ENCODE measurements around the gene FBXW12. TPM values are rescaled to one million over a fixed set of nuclear protein-coding genes. Genes with fewer than 3 reads are reported as not detected.

FBXW12 gene
- total and polyA plus RNA-seq, 2 donors (not counting 1 experiment from before 2014, with no cell fraction given) = not detected

- H3K4me1 Mint-ChIP-seq = no peaks in the 10 kb centered on the region
- H3K27me3 Mint-ChIP-seq = no peaks in the 10 kb centered on the region
- TF ChIP-seq CTCF (IDR thresholded peaks at IDR 0.05) (no peak), EZH2 (IDR thresholded peaks at IDR 0.05; ENCODE audit: borderline replicate concordance, insufficient read depth, low read depth, low read length, poor library complexity, severe bottlenecking) (no peak)
- no peak overlapping the region for H3K27ac ChIP-seq (ENCODE audit: low read length in 2 of 2)
- H3K9ac ChIP-seq (ENCODE audit: low read length) = no peak overlapping the region
- intact Hi-C loops (cut with micrococcal nuclease) = no loop called here
- no peaks in the 10 kb centered on the region for H3K9me3 Mint-ChIP-seq (ENCODE audit: insufficient read depth)
- H2AFZ ChIP-seq (ENCODE audit: insufficient read depth, low read depth, low read length, poor library complexity, severe bottlenecking) = no peak overlapping the region
- no peak overlapping the region for H3K4me3 Mint-ChIP-seq
- 93% methylated on average over 24 of the region's 25 CpGs for WGBS (ENCODE audit: insufficient coverage)
- no peaks in the 10 kb centered on the region for H3K79me2 ChIP-seq (ENCODE audit: control insufficient read depth, insufficient read depth, low read length)
- no peaks in the 10 kb centered on the region for H3K36me3 ChIP-seq (replicated peaks in 1 of 2; ENCODE audit: control extremely low read depth in 1 of 2, control insufficient read depth in 1 of 2, extremely low read depth in 1 of 2, insufficient read depth in 2 of 2, low read length in 1 of 2)
- no peak overlapping the region for H3K4me2 ChIP-seq (replicated peaks; ENCODE audit: low read depth, low read length, poor library complexity, severe bottlenecking)
- H3K27ac Mint-ChIP-seq = no peak overlapping the region
- ATAC-seq (ENCODE audit: low read depth) = peak; percentile 14
- ChIA-PET POLR2A (no interaction called here), CTCF (interaction anchor here (1.1 kb wide), 1 partner anchor 22 kb away, joined by 3 read pairs; no protein-coding TSS in a partner anchor)
- H3K27me3 ChIP-seq (replicated peaks in 1 of 4; ENCODE audit: control extremely low read depth in 1 of 4, control insufficient read depth in 3 of 4, insufficient read depth in 4 of 4, low read length in 3 of 4) = no peaks in the 10 kb centered on the region
- H3K4me3 ChIP-seq (ENCODE audit: control extremely low read depth in 1 of 5, extremely low read depth in 1 of 5, insufficient read depth in 1 of 5, low read depth in 2 of 5, low read length in 4 of 5) = no peak overlapping the region
- no peaks in the 10 kb centered on the region for H3K4me1 ChIP-seq (ENCODE audit: control insufficient read depth in 2 of 2, insufficient read depth in 2 of 2, low read length in 2 of 2)
- DNase-seq = no peak
- H4K20me1 ChIP-seq (ENCODE audit: control insufficient read depth, insufficient read depth, low read length, poor library complexity, severe bottlenecking) = no peaks in the 10 kb centered on the region
- H3K9me3 ChIP-seq (ENCODE audit: control extremely low read depth in 1 of 3, control insufficient read depth in 2 of 3, insufficient read depth in 1 of 3, low read length in 2 of 3) = no peaks in the 10 kb centered on the region
These were observed 42.6 kb downstream of the FBXW12 start for GRCh38 chr3:48414376-48415250.

All from B cell (primary cell).